ENCODE measurements around the gene NOL4L.

- no peak for TF ChIP-seq EZH2 (IDR thresholded peaks at IDR 0.05; ENCODE audit: borderline replicate concordance, low read depth, low read length, poor library complexity, severe bottlenecking)
- TF ChIP-seq, protein P1, sequence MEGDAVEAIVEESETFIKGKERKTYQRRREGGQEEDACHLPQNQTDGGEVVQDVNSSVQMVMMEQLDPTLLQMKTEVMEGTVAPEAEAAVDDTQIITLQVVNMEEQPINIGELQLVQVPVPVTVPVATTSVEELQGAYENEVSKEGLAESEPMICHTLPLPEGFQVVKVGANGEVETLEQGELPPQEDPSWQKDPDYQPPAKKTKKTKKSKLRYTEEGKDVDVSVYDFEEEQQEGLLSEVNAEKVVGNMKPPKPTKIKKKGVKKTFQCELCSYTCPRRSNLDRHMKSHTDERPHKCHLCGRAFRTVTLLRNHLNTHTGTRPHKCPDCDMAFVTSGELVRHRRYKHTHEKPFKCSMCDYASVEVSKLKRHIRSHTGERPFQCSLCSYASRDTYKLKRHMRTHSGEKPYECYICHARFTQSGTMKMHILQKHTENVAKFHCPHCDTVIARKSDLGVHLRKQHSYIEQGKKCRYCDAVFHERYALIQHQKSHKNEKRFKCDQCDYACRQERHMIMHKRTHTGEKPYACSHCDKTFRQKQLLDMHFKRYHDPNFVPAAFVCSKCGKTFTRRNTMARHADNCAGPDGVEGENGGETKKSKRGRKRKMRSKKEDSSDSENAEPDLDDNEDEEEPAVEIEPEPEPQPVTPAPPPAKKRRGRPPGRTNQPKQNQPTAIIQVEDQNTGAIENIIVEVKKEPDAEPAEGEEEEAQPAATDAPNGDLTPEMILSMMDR (conservative IDR thresholded peaks at IDR 0.05; ENCODE audit: low read depth, low read length) = no peak
Observed at GRCh38 chr20:32526125-32526524, 59.0 kb downstream of the NOL4L start.

All from A673 (cell line).